ENCODE measurements around the gene KCNQ1. TPM values are rescaled to one million over a fixed set of nuclear protein-coding genes. Genes with fewer than 3 reads are reported as not detected.

The KCNQ1 gene
- total RNA-seq, 1 donor from 2014 or later: 0.86 TPM

DNA sequence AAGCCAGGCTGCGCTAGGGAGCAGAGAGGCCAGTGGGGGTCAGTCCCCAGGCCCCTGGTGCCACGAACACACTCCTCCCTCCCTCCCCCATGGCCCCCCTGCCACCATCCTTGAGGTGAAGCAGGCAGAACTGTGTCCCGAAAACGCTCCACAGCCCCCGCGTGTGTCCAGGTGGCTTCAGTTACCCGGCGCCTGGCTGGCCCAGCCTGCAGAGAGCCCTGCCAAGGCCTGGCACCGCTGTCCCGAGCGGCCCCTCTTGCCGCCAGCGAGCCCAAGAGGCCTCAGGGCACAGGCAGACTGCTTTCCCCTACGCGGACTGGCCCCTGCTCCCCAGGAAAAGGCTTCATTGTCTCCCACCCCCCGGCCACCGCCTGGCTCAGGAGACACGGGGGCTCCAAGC lies 413.1 kb downstream of the KCNQ1 start:
- peaks cover 37% of the 10 kb centered on the region for H3K4me1 Mint-ChIP-seq
- no peak overlapping the region for H3K4me3 Mint-ChIP-seq
- H3K27me3 Mint-ChIP-seq (ENCODE audit: low read depth): peaks cover 21% of the 10 kb centered on the region
- no peaks in the 10 kb centered on the region for H3K36me3 Mint-ChIP-seq (ENCODE audit: low read depth)
- no peaks in the 10 kb centered on the region for H3K9me3 Mint-ChIP-seq
- DNase-seq (ENCODE audit: low read depth, low spot score): no peak
- no peak overlapping the region for H3K27ac Mint-ChIP-seq (ENCODE audit: unreplicated experiment)
- TF ChIP-seq, protein P1, sequence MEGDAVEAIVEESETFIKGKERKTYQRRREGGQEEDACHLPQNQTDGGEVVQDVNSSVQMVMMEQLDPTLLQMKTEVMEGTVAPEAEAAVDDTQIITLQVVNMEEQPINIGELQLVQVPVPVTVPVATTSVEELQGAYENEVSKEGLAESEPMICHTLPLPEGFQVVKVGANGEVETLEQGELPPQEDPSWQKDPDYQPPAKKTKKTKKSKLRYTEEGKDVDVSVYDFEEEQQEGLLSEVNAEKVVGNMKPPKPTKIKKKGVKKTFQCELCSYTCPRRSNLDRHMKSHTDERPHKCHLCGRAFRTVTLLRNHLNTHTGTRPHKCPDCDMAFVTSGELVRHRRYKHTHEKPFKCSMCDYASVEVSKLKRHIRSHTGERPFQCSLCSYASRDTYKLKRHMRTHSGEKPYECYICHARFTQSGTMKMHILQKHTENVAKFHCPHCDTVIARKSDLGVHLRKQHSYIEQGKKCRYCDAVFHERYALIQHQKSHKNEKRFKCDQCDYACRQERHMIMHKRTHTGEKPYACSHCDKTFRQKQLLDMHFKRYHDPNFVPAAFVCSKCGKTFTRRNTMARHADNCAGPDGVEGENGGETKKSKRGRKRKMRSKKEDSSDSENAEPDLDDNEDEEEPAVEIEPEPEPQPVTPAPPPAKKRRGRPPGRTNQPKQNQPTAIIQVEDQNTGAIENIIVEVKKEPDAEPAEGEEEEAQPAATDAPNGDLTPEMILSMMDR (conservative IDR thresholded peaks at IDR 0.05): no peak

DNA sequence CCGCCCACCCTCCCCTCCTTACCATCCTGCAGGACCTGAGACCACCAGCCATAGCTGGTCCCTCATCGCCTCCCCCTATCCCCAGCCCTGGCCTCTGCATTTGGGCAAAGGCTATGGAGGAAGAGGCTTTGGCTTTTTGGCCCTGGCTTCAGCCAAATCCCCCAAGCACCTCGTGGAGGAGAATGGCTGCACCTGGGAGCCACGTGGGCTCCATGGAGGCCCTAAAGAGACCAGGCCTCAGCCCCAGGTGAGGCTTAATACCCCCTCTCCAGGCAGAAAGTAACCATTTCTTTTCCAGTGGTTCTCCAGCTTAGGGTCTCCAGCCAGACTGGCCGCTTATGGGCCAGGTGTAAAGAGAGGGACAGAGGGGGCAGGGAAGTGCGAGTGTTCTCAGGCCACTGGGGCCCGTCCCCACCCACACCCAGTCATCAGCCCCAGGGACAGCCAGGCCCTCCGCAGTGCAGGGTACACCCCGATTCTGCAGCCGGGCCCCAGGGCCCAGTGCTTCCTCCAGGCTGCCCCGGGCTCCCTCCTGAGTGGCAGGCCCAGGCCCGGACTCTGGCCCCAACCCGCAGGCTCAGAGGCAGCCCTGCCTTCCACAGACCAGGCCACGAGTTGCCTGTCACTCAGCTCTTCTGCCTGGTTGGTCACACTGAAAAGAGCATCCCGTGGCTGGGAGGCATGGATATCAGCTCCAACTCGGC lies 414.3 kb downstream of the KCNQ1 start:
- peak; percentile 38 for DNase-seq (ENCODE audit: low read depth, low spot score)
- Mint-ChIP-seq H3K36me3 (ENCODE audit: low read depth) (no peaks in the 10 kb centered on the region), H3K27me3 (ENCODE audit: low read depth) (peaks cover 27% of the 10 kb centered on the region), H3K9me3 (no peaks in the 10 kb centered on the region), H3K4me3 (no peak overlapping the region), H3K4me1 (peaks cover 43% of the 10 kb centered on the region), H3K27ac (ENCODE audit: unreplicated experiment) (no peak overlapping the region)
- TF ChIP-seq, protein P1 (conservative IDR thresholded peaks at IDR 0.05): no peak

DNA sequence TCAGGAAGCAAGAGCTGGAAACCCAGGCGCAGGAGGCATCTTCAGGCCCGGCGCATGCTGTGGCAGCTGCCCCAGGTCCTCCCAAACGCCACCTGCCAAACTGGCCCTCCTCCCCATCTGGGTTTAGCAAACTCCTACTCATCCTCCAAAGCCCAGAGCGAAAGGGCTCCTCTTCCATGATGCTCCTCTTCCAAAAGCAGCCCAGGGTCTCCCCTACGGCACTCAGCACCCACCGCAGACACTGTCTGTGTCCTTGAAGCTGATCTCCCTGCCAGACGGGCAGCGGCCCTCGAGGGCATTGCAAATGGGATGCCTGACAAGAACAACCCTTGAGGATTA lies 414.9 kb downstream of the KCNQ1 start:
- no peak for DNase-seq (ENCODE audit: low read depth, low spot score)
- TF ChIP-seq, protein P1 (conservative IDR thresholded peaks at IDR 0.05): no peak
- Mint-ChIP-seq H3K27ac (ENCODE audit: unreplicated experiment) (no peak overlapping the region), H3K36me3 (ENCODE audit: low read depth) (no peaks in the 10 kb centered on the region), H3K27me3 (ENCODE audit: low read depth) (peaks cover 26% of the 10 kb centered on the region), H3K4me3 (no peak overlapping the region), H3K4me1 (peaks cover 39% of the 10 kb centered on the region), H3K9me3 (no peaks in the 10 kb centered on the region)

DNA sequence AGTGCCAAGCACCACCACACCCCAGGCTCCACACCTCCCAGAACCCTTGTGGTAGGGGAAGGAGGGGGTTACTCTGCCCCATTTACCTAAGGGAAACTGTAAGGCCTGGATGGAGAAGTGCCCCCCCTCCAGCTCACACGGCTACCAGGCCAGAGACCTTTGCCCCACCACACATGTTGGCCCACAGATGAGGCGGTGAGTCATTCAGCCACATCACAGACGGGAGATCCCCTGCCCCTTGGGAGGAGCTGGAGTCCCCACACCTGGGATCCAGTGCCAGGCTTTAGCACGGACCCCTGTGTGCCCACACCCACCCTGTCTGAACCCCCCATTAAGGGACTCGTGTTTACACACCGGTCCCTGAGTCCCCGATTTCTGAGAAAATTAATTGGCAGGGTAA lies 415.8 kb downstream of the KCNQ1 start:
- Mint-ChIP-seq H3K4me3 (no peak overlapping the region), H3K27ac (ENCODE audit: unreplicated experiment) (no peak overlapping the region), H3K27me3 (ENCODE audit: low read depth) (peaks cover 31% of the 10 kb centered on the region), H3K4me1 (peaks cover 38% of the 10 kb centered on the region), H3K9me3 (no peaks in the 10 kb centered on the region), H3K36me3 (ENCODE audit: low read depth) (no peaks in the 10 kb centered on the region)
- TF ChIP-seq, protein P1 (conservative IDR thresholded peaks at IDR 0.05): no peak
- DNase-seq (ENCODE audit: low read depth, low spot score): no peak

DNA sequence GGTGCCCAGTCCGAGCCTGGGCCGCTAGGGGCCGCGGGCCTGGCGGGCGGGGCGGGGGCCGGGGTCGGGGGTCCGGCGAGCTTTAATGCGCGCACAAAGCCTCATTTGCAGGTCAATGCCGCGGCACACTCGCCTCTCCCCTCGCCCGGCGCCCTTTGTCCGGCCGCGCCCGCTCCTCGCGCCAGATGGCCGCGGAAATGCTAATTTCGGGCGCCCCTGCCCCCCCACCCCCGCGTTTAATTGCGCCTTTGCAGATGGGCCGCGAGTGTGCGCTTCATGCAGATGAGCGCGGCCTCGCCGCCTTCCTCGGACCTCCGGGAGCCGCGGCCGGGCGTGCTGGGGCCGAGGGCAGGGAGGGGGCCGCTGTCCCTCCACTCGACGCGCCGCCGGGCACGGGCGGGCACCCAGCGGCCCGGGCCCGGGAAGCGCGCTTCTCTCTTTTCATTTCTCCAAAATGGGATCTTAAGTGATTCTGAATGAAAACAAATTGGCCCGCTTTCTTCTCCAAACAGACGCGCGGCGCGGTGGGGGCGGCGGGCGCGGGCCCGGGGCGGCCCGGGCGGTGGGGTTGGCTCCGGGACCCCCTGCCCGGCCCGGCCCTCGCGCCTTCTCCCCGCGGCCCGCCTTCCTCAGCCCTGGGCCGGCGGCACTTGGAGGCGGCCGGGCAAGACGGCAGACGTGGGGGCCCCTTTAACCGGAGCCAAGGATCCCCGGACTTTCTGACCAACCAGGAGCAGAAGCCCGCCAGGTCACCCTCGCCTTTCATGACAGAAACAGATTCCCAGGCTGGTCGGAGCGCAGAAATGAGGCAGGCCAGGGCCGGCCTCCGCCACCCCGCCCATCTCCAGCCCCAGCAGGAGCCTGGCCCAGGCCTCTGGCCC lies 417.8 kb downstream of the KCNQ1 start:
- Mint-ChIP-seq H3K9me3 (no peaks in the 10 kb centered on the region), H3K27me3 (ENCODE audit: low read depth) (peaks cover 37% of the 10 kb centered on the region), H3K36me3 (ENCODE audit: low read depth) (no peaks in the 10 kb centered on the region), H3K4me1 (peaks cover 41% of the 10 kb centered on the region), H3K27ac (ENCODE audit: unreplicated experiment) (no peak overlapping the region), H3K4me3 (no peak overlapping the region)
- TF ChIP-seq, protein P1 (conservative IDR thresholded peaks at IDR 0.05): no peak
- DNase-seq (ENCODE audit: low read depth, low spot score): peak; percentile 51
